Activated CD8-positive, alpha-beta T cell treated with anti-CD3 and anti-CD28 coated beads for 36 hours (primary cell): ENCODE measurements around the gene ADD1. TPM values are rescaled to one million over a fixed set of nuclear protein-coding genes. Genes with fewer than 3 reads are reported as not detected.

Experiments
- ATAC-seq: fragments of 200-7000 bp; cut with Tn5 transposase; one replicate; pipeline ENCODE4 v1.10.0; 2021; ENCODE audit warnings: mild to moderate bottlenecking, moderate library complexity
- CTCF ChIA-PET: fragments of 350-600 bp; sonication (Branson Sonifier 250); formaldehyde crosslinking; loops from one replicate; lab custom pipeline; 2021; ENCODE audit warnings: antibody characterized with exemption; lab: Charles Lee
- POLR2A ChIA-PET: fragments of 350-600 bp; sonication (Branson Sonifier 250); formaldehyde crosslinking; loops from one replicate; lab custom pipeline; 2021; ENCODE audit warnings: antibody characterized with exemption; lab: Charles Lee
- DNase-seq: peaks from one replicate; pipeline ENCODE4 v3.0.0-alpha.2; 2020
- H3K27ac Mint-ChIP-seq: one replicate; pipeline ENCODE4 v1.8.0; 2021; ENCODE audit warnings: mild to moderate bottlenecking, mixed read lengths
- H3K27me3 Mint-ChIP-seq: one replicate; pipeline ENCODE4 v1.8.0; 2021; ENCODE audit warnings: mixed read lengths
- H3K36me3 Mint-ChIP-seq: one replicate; pipeline ENCODE4 v1.8.0; 2021; ENCODE audit warnings: low read depth, mixed read lengths
- H3K4me1 Mint-ChIP-seq: one replicate; pipeline ENCODE4 v1.8.0; 2021; ENCODE audit warnings: low read depth, mixed read lengths
- H3K4me3 Mint-ChIP-seq: one replicate; pipeline ENCODE4 v1.8.0; 2021; ENCODE audit warnings: mild to moderate bottlenecking, moderate library complexity, mixed read lengths
- H3K9me3 Mint-ChIP-seq: one replicate; pipeline ENCODE4 v1.8.0; 2021; ENCODE audit warnings: mixed read lengths
- intact Hi-C: fragments of 100-400 bp; cut with micrococcal nuclease; formaldehyde crosslinking; loops from one replicate; pipeline ENCODE4 v1.10.0; 2022
- total RNA-seq, 2 experiments: library from RNA; stranded (reverse); gene quantifications; one replicate each; pipeline ENCODE4 v1.2.3, GENCODE V29; 2021
- TF ChIP-seq, protein P1 (sequence below): fragments of 200-600 bp; IDR thresholded peaks from one replicate; pipeline ENCODE4 v1.8.0; 2022; ENCODE audit warnings: antibody characterized with exemption, mild to moderate bottlenecking

ADD1 gene
- total RNA-seq, 2 experiments from 2014 or later: 149 to 154 TPM

DNA sequence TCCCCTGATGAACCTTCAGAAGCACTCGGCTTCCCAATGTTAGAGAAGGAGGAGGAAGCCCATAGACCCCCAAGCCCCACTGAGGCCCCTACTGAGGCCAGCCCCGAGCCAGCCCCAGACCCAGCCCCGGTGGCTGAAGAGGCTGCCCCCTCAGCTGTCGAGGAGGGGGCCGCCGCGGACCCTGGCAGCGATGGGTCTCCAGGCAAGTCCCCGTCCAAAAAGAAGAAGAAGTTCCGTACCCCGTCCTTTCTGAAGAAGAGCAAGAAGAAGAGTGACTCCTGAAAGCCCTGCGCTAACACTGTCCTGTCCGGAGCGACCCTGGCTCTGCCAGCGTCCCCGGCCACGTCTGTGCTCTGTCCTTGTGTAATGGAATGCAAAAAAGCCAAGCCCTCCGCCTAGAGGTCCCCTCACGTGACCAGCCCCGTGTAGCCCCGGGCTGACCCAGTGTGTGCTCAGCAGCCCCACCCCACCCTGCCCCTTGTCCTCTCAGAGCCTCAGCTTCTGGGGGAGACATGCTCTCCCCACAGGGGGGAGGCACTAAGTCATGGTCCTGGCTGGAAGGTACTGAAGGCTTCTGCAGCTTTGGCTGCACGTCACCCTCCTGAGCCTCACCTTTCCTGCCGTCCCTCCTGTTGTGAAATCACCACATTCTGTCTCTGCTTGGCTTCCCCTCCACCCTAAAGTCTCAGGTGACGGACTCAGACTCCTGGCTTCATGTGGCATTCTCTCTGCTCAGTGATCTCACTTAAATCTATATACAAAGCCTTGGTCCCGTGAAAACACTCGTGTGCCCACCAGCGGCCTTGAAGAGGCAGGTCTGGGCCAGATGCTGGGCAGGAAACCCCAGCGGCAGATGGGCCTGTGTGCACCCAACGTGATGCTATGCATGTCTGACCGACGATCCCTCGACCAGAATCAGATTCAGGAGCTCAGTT, 84.9 kb downstream of the ADD1 start:
- ChIA-PET POLR2A (interaction anchor here (0.9 to 1.6 kb wide), 5 partner anchors 7 to 182 kb away, joined by 3 to 5 read pairs (median 3); no protein-coding TSS in a partner anchor), CTCF (interaction anchor here (1.1 kb wide), 1 partner anchor 165 kb away, joined by 4 read pairs; no protein-coding TSS in a partner anchor)
- Mint-ChIP-seq H3K36me3 (peaks cover 33% of the 10 kb centered on the region), H3K27me3 (no peaks in the 10 kb centered on the region), H3K4me1 (peaks cover 17% of the 10 kb centered on the region), H3K9me3 (no peaks in the 10 kb centered on the region), H3K4me3 (peak overlapping the region; percentile 22), H3K27ac (peak overlapping the region; percentile 29)
- intact Hi-C loops: no loop called here
- no peak for ATAC-seq
- TF ChIP-seq, protein P1, sequence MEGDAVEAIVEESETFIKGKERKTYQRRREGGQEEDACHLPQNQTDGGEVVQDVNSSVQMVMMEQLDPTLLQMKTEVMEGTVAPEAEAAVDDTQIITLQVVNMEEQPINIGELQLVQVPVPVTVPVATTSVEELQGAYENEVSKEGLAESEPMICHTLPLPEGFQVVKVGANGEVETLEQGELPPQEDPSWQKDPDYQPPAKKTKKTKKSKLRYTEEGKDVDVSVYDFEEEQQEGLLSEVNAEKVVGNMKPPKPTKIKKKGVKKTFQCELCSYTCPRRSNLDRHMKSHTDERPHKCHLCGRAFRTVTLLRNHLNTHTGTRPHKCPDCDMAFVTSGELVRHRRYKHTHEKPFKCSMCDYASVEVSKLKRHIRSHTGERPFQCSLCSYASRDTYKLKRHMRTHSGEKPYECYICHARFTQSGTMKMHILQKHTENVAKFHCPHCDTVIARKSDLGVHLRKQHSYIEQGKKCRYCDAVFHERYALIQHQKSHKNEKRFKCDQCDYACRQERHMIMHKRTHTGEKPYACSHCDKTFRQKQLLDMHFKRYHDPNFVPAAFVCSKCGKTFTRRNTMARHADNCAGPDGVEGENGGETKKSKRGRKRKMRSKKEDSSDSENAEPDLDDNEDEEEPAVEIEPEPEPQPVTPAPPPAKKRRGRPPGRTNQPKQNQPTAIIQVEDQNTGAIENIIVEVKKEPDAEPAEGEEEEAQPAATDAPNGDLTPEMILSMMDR: no peak
- no peak for DNase-seq

DNA sequence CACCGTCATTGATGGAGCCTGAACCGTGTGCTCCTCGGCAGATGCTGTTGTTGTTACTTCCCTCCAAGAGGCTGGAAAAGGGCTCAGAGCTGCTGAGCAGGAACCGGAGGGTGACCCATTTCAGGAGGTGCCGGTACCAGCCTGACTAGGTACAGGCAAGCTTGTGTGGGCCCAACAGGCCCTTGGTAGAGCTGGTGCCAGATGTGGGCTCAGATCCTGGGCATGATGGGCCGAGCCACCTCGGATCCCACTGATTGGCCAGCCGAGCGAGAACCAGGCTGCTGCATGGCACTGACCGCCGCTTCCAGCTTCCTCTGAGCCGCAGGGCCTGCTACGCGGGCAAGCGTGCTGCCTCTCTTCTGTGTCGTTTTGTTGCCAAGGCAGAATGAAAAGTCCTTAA, 85.8 kb downstream of the ADD1 start:
- ChIA-PET CTCF (no interaction called here), POLR2A (interaction anchor here (0.9 to 1.6 kb wide), 3 partner anchors 26 to 183 kb away, joined by 3 to 4 read pairs (median 3); no protein-coding TSS in a partner anchor)
- Mint-ChIP-seq H3K36me3 (peaks cover 32% of the 10 kb centered on the region), H3K4me3 (no peak overlapping the region), H3K9me3 (no peaks in the 10 kb centered on the region), H3K4me1 (peaks cover 14% of the 10 kb centered on the region), H3K27ac (peak overlapping the region; percentile 29), H3K27me3 (no peaks in the 10 kb centered on the region)
- no peak for ATAC-seq
- intact Hi-C loops: no loop called here
- DNase-seq: no peak
- TF ChIP-seq, protein P1: no peak

DNA sequence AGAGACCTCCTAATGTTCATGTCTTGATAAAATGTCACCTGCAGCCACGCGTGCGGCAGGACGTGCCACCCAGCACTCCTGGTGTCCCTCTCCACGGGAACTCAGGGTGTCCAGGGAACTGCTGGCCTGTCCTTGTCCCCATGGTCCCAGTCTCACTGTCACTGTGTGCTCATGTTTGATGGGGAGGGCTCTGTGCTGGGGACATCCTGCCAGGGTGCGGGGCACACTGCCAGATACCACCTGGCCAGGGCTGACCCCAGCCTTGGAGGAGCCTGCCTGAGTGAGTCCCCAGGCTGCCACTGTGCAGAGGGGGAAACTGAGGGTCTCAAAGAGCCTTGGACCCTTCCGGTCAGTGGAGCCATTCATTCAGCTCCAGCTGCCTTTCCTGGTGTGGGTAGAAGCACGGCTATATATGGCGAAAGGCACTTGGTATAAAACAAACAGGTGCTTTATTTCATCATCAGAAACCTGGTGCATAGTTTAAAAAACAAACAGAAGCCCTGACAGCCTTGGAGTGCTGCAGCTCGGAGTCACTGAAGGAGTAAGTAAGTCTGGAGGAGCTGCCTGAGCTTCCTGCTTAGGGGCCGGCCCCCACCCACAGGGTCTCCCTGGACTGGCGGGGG, 86.6 kb downstream of the ADD1 start:
- H3K4me1 Mint-ChIP-seq: peaks cover 14% of the 10 kb centered on the region
- no peaks in the 10 kb centered on the region for H3K27me3 Mint-ChIP-seq
- no peaks in the 10 kb centered on the region for H3K9me3 Mint-ChIP-seq
- no peak overlapping the region for H3K4me3 Mint-ChIP-seq
- intact Hi-C loops: no loop called here
- ATAC-seq: no peak
- peaks cover 32% of the 10 kb centered on the region for H3K36me3 Mint-ChIP-seq
- ChIA-PET CTCF (interaction anchor here (1.1 kb wide), 1 partner anchor 117 kb away, joined by 4 read pairs; no protein-coding TSS in a partner anchor), POLR2A (interaction anchor here (1.6 kb wide), 1 partner anchor 184 kb away, joined by 4 read pairs; no protein-coding TSS in a partner anchor)
- DNase-seq: no peak
- H3K27ac Mint-ChIP-seq: peak overlapping the region; percentile 46
- TF ChIP-seq, protein P1: no peak

DNA sequence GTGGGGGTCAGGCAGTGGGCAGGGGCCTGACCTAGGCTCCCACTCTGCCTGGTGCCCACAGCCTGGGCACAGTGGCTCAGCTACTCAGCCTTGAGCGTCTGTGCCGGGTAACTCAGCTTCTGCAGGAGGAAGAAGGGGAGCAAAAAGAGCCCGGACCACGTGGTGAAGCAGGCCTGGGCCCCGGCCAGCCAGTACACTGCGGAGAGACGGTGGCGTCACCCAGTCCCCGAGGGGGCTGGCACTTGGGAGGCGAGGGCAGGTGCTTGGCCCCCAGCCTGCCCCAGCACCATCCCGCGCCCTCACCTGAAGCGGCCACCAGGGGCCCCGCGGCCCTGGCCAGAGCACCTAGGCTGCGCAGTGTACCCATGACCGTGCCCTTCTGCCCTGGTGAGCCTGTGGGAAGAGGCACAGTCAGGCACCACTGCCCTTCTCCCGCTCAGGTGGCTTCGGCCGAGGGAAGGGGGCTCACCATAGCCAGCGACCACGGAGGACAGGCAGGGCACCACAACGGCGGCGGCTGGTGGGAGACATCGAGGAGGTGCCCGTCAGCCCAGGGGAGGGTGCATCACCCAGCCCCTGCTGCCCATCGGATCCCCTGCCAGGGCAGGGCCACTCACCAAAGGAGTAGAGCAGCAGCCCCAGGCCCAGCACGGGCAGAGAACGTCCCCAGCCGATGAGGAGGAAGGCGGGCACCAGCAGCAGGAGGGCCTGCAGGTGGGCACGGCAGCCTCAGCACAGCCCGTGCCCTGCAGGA, 87.3 kb downstream of the ADD1 start:
- Mint-ChIP-seq H3K27ac (peak overlapping the region; percentile 61), H3K36me3 (peaks cover 37% of the 10 kb centered on the region), H3K4me1 (peaks cover 18% of the 10 kb centered on the region), H3K9me3 (no peaks in the 10 kb centered on the region), H3K4me3 (peak overlapping the region; percentile 87), H3K27me3 (no peaks in the 10 kb centered on the region)
- DNase-seq (no peak), ATAC-seq (no peak)
- TF ChIP-seq, protein P1: peak; percentile 18
- ChIA-PET POLR2A (interaction anchor here (1.6 kb wide), 1 partner anchor 17 kb away, joined by 4 read pairs; no protein-coding TSS in a partner anchor), CTCF (interaction anchor here (1.1 kb wide), 1 partner anchor 118 kb away, joined by 4 read pairs; no protein-coding TSS in a partner anchor)
- intact Hi-C loops: no loop called here
